Lung (tissue), 12 donors: ENCODE measurements around the gene KLHDC4. TPM values are rescaled to one million over a fixed set of nuclear protein-coding genes. Genes with fewer than 3 reads are reported as not detected.

Experiments
- ATAC-seq: fragments of 200-7000 bp; cut with Tn5 transposase; one replicate; pipeline ENCODE4 v1.9.1; 2020; ENCODE audit warnings: moderate number of reproducible peaks; ENCODE audit not compliant: insufficient read depth, low FRiP score
- DNase-seq, 3 donors: peaks; one replicate each; pipeline ENCODE4 v3.0.0-alpha.2; 2013 to 2017
- H3K27ac ChIP-seq, 2 donors: one replicate each; pipeline ENCODE4 v1.5.1; 2013; ENCODE audit warnings: mild to moderate bottlenecking in 2 of 2, moderate library complexity in 2 of 2, control low read depth in 1 of 2, inconsistent platforms in 1 of 2, low read depth in 1 of 2, low read length in 1 of 2
- H3K27me3 ChIP-seq, 3 donors: one replicate each; pipeline ENCODE4 v1.5.1; 2013; ENCODE audit warnings: low read length in 2 of 3; ENCODE audit not compliant: control insufficient read depth in 3 of 3, insufficient read depth in 3 of 3
- H3K36me3 ChIP-seq, 4 donors: one replicate each; pipeline ENCODE4 v1.5.1; 2013; ENCODE audit warnings: low read length in 4 of 4, mild to moderate bottlenecking in 1 of 4, moderate library complexity in 1 of 4; ENCODE audit not compliant: control insufficient read depth in 4 of 4, insufficient read depth in 4 of 4
- H3K4me1 ChIP-seq, 5 donors: one replicate each; pipeline ENCODE4 v1.5.1; 2013; ENCODE audit warnings: low read length in 5 of 5, mild to moderate bottlenecking in 2 of 5, moderate library complexity in 1 of 5; ENCODE audit not compliant: control insufficient read depth in 5 of 5, insufficient read depth in 5 of 5
- H3K4me3 ChIP-seq: one replicate; pipeline ENCODE4 v1.5.1; 2013; ENCODE audit warnings: mild to moderate bottlenecking, control low read depth, moderate library complexity
- H3K9ac ChIP-seq, 2 donors: one replicate each; pipeline ENCODE4 v1.5.1; 2013; ENCODE audit warnings: low read length in 2 of 2, control low read depth in 1 of 2; ENCODE audit not compliant: insufficient read depth in 1 of 2
- H3K9me3 ChIP-seq, 4 donors: one replicate each; pipeline ENCODE4 v1.5.1; 2013; ENCODE audit warnings: low read length in 3 of 4, mild to moderate bottlenecking in 1 of 4, moderate library complexity in 1 of 4; ENCODE audit not compliant: control insufficient read depth in 4 of 4, insufficient read depth in 3 of 4
- WGBS, 2 donors: extraction: QIAGEN DNeasy Blood & Tissue Kit; methylation state at CpG; one replicate each; pipeline ENCODE4 v1.1.7; 2013; 5-methylcytosine and 5-hydroxymethylcytosine counted together
- polyA plus RNA-seq, 2 donors: library from polyadenylated mRNA; stranded (reverse); fragments of 200-250 nt; gene quantifications; one replicate each; pipeline ENCODE4 v1.2.1, GENCODE V29; 2013
- total RNA-seq, 2 donors: library from RNA; depleted of rRNA in 1 of 2; stranded (reverse); fragments of >200 nt in 1 of 2; gene quantifications; one replicate each; pipeline ENCODE4 v1.2.1, GENCODE V29; 2014 to 2021
- TF ChIP-seq, protein P1 (sequence below): IDR thresholded peaks from 2 replicates; pipeline ENCODE4 v1.5.1; 2012; ENCODE audit warnings: mild to moderate bottlenecking; ENCODE audit errors: control extremely low read depth, extremely low read depth
- donor health status: control.
- donor health status: control.
- donor health status: Bipolar disorder and iron deficiency.
- donor health status: healthy.
- donor health status: DM: yes; HTN: yes; CAD: no.

KLHDC4 gene
- total and polyA plus RNA-seq, 4 donors = 23.3 to 48.4 (median 38.4) TPM

DNA sequence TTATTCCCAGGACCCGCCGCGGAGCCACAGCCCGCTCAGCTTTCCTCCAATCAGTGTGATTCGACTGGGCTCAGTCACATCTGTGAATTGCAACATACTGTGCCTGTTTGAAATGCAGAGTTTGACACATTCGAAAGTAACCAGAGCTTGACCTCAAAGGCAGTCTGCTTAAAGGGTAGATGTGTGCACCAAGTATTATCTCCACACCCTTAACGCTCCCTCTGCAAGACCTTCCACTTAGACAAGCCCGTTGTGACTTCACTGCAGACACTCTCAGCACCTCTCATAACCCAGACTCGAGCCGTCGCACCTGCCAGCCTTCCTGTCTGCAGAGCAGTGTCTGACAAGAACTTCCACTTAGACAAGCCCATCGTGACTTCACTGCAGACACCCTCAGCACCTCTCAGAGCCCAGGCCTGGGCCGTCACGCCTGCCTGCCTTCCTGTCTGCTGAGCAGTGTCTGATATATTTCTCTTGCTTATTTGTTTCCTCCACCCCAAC lies 3.7 kb downstream of the KLHDC4 start:
- DNase-seq (no peak), ATAC-seq (no peak)
- no peak overlapping the region for H3K27ac ChIP-seq
- H3K9ac ChIP-seq = no peak overlapping the region
- H3K27me3 ChIP-seq = no peaks in the 10 kb centered on the region
- no peaks in the 10 kb centered on the region for H3K9me3 ChIP-seq
- WGBS, 2 donors = 85 to 87% methylated on average over 14 of the region's 14 CpGs
- TF ChIP-seq, protein P1, sequence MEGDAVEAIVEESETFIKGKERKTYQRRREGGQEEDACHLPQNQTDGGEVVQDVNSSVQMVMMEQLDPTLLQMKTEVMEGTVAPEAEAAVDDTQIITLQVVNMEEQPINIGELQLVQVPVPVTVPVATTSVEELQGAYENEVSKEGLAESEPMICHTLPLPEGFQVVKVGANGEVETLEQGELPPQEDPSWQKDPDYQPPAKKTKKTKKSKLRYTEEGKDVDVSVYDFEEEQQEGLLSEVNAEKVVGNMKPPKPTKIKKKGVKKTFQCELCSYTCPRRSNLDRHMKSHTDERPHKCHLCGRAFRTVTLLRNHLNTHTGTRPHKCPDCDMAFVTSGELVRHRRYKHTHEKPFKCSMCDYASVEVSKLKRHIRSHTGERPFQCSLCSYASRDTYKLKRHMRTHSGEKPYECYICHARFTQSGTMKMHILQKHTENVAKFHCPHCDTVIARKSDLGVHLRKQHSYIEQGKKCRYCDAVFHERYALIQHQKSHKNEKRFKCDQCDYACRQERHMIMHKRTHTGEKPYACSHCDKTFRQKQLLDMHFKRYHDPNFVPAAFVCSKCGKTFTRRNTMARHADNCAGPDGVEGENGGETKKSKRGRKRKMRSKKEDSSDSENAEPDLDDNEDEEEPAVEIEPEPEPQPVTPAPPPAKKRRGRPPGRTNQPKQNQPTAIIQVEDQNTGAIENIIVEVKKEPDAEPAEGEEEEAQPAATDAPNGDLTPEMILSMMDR = no peak
- H3K4me3 ChIP-seq = no peak overlapping the region
- H3K36me3 ChIP-seq = peaks cover 6 to 24% (median 12%) of the 10 kb centered on the region in 4 donors
- peaks cover 0 to 11% (median 0%) of the 10 kb centered on the region in 5 donors for H3K4me1 ChIP-seq

DNA sequence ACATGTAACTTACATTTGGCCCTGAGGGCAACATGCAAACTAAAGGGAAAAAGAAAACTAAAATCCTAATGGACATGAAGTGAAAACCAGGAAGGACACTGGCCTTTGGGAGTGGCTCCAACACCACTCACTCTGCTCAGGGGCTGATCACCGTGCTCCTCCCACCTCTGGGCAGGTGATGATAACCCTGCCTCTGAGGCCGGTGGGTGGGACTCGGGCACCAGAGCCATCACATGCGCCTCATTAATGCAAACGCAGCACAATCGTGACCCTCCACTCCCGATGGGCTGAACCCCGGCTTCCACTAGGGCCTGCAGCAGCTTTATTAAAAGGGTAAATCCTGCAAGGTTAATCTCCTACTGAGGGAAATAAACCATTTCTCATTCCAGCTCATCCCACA lies 4.7 kb downstream of the KLHDC4 start:
- no peak for DNase-seq
- Histone ChIP-seq H3K4me3 (no peak overlapping the region), H3K36me3 (peaks cover 8 to 29% (median 15%) of the 10 kb centered on the region in 4 donors), H3K4me1 (peaks cover 0 to 7% (median 0%) of the 10 kb centered on the region in 5 donors), H3K9ac (no peak overlapping the region), H3K9me3 (no peaks in the 10 kb centered on the region), H3K27me3 (no peaks in the 10 kb centered on the region), H3K27ac (no peak overlapping the region)
- WGBS, 2 donors = 87 to 92% methylated on average over 8 of the region's 8 CpGs
- TF ChIP-seq, protein P1 = no peak
- ATAC-seq = no peak

- H3K9ac ChIP-seq = no peak overlapping the region
- DNase-seq = no peak
- H3K36me3 ChIP-seq = peaks cover 20 to 51% (median 22%) of the 10 kb centered on the region in 4 donors
- TF ChIP-seq, protein P1 = no peak
- H3K4me3 ChIP-seq = no peak overlapping the region
- H3K27ac ChIP-seq = no peak overlapping the region
- ATAC-seq = no peak
- H3K27me3 ChIP-seq = no peaks in the 10 kb centered on the region
- H3K9me3 ChIP-seq = no peaks in the 10 kb centered on the region
- WGBS, 2 donors = 91 to 95% methylated on average over 8 of the region's 8 CpGs
- no peaks in the 10 kb centered on the region for H3K4me1 ChIP-seq
Measured at GRCh38 chr16:87757841-87758426, 7.9 kb downstream of the KLHDC4 start.

DNA sequence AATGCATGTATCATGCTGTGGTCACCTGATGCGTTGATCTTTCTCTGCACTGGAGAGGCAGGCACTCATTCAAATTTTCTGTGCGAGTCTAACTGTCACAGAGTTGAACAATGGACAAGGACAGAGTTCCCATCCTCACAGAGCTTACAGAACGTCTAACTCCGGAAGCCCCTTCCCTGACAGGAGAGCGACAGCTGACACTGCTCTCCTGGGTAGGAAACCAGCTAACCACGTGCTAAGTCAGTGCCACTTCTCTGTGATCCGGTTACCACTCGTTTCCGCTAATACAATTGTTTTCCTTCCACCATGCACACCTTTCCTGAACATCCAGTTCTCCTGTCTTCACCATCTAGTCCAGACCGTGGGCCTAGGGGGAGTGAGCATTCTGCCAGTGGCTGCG lies 11.3 kb downstream of the KLHDC4 start:
- Histone ChIP-seq H3K9me3 (no peaks in the 10 kb centered on the region), H3K4me3 (no peak overlapping the region), H3K27ac (no peak overlapping the region), H3K36me3 (peaks cover 16 to 49% (median 27%) of the 10 kb centered on the region in 4 donors), H3K27me3 (no peaks in the 10 kb centered on the region), H3K9ac (no peak overlapping the region), H3K4me1 (no peaks in the 10 kb centered on the region)
- ATAC-seq = no peak
- WGBS, 2 donors = 80 to 81% methylated on average over 11 of the region's 11 CpGs
- TF ChIP-seq, protein P1 = no peak
- no peak for DNase-seq
